ENCODE results near the gene CNGB1.

Gene CNGB1

DNA sequence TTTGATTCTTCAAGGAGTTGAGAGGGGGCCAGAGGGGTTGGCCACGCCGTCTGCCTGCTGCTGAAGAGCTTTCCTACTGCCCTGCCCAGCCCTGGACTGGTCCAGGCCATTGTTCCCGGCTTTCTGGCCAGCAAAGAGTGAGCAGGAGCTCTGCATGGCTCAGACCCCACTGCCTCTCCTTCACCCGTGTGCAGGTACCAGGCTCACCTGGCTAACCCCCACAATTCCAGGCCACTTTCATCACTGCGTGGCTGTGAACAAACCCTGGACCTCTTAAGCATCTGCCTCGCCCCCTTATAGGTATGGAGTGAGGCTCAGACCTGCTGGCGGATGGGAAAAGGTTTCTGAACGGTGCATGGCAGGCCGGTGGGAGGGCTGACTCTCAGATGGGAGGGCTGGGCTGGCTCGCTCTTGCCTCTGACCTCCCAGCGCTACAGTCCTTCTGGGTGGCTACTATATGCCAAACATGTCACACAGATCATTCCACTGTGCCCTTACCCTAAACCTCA lies 20.7 kb upstream of the CNGB1 start:
- H2BK12ac ChIP-seq (ENCODE audit: low read length), result no peak overlapping the region
- no peak overlapping the region for H4K8ac ChIP-seq (ENCODE audit: low read depth, low read length)
- H3K18ac ChIP-seq (ENCODE audit: low read length), result no peak overlapping the region
- H3K14ac ChIP-seq (ENCODE audit: low read length), result no peak overlapping the region
- DNase-seq, result no peak
- no peak overlapping the region for H3K4ac ChIP-seq (ENCODE audit: low read depth, low read length)
- no peak overlapping the region for H2BK120ac ChIP-seq (ENCODE audit: insufficient read depth, low read length, poor library complexity)
- no peak overlapping the region for H4K91ac ChIP-seq (ENCODE audit: low read depth, low read length)
- WGBS (ENCODE audit: extremely low coverage, insufficient coverage, insufficient read length), result no CpG with 5 or more reads among the region's 11 CpGs
- H3K4me2 ChIP-seq (ENCODE audit: low read length), result no peak overlapping the region
- H2AK5ac ChIP-seq (ENCODE audit: low read length), result no peak overlapping the region
- H3K23ac ChIP-seq (ENCODE audit: low read length), result no peak overlapping the region
- H2AFZ ChIP-seq (ENCODE audit: insufficient read depth, low read length, poor library complexity), result no peak overlapping the region
- no peak overlapping the region for H3K4me3 ChIP-seq (ENCODE audit: low read depth, low read length)
- peaks cover 1% of the 10 kb centered on the region for H3K9me3 ChIP-seq (ENCODE audit: insufficient read depth, low read depth, low read length)
- H3K9ac ChIP-seq (ENCODE audit: low read length), result no peak overlapping the region
- no peak overlapping the region for H2BK5ac ChIP-seq (ENCODE audit: low read depth, low read length, poor library complexity)
- no peak overlapping the region for H4K12ac ChIP-seq (ENCODE audit: low read depth, low read length)
- no peak overlapping the region for H3K27ac ChIP-seq (ENCODE audit: low read depth, low read length)
- H3K4me1 ChIP-seq (ENCODE audit: control insufficient read depth in 1 of 2, insufficient read depth in 2 of 2, low read length in 2 of 2), result peaks cover 21 to 28% of the 10 kb centered on the region in 2 experiments
- peaks cover 8% of the 10 kb centered on the region for H3K79me1 ChIP-seq (ENCODE audit: low read length)
- H3K36me3 ChIP-seq (ENCODE audit: control insufficient read depth in 1 of 2, insufficient read depth in 2 of 2, low read length in 2 of 2), result peaks cover 6 to 16% of the 10 kb centered on the region in 2 experiments
- peaks cover 2% of the 10 kb centered on the region for H3K79me2 ChIP-seq (ENCODE audit: control insufficient read depth, insufficient read depth, low read length, poor library complexity)
- H3K27me3 ChIP-seq (ENCODE audit: insufficient read depth, low read length), result no peaks in the 10 kb centered on the region

DNA sequence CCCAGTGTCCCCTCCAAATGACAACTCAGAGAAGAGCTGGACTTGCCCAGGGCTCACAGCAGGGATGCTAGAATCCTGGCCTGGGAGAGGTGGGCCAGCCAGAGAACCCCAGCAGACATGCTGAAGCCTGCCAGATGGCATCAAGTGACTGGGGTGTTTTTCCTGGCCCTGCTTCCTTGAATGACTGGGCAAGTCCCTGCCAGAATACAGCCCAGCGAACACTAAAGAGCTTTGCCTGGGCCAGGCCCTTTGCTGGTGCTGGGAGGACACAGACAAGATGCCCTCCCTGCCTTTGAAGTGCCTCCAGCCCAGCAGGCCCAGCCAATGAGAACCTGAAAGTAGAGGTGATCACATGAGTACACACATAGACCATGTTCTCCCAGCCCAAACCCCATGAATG lies 18.0 kb upstream of the CNGB1 start:
- Histone ChIP-seq H3K27ac (ENCODE audit: low read depth, low read length) (no peak overlapping the region), H3K18ac (ENCODE audit: low read length) (no peak overlapping the region), H4K91ac (ENCODE audit: low read depth, low read length) (no peak overlapping the region), H2BK12ac (ENCODE audit: low read length) (no peak overlapping the region), H3K4me1 (ENCODE audit: control insufficient read depth in 1 of 2, insufficient read depth in 2 of 2, low read length in 2 of 2) (peaks cover 30 to 31% of the 10 kb centered on the region in 2 experiments), H2AK5ac (ENCODE audit: low read length) (no peak overlapping the region), H3K79me2 (ENCODE audit: control insufficient read depth, insufficient read depth, low read length, poor library complexity) (peaks cover 2% of the 10 kb centered on the region), H4K12ac (ENCODE audit: low read depth, low read length) (no peak overlapping the region), H2AFZ (ENCODE audit: insufficient read depth, low read length, poor library complexity) (no peak overlapping the region), H3K14ac (ENCODE audit: low read length) (no peak overlapping the region), H3K4ac (ENCODE audit: low read depth, low read length) (no peak overlapping the region), H2BK5ac (ENCODE audit: low read depth, low read length, poor library complexity) (no peak overlapping the region), H3K4me2 (ENCODE audit: low read length) (no peak overlapping the region), H3K36me3 (ENCODE audit: control insufficient read depth in 1 of 2, insufficient read depth in 2 of 2, low read length in 2 of 2) (peaks cover 0 to 1% of the 10 kb centered on the region in 2 experiments), H3K27me3 (ENCODE audit: insufficient read depth, low read length) (peaks cover 20% of the 10 kb centered on the region), H3K79me1 (ENCODE audit: low read length) (peaks cover 8% of the 10 kb centered on the region), H3K23ac (ENCODE audit: low read length) (no peak overlapping the region), H4K8ac (ENCODE audit: low read depth, low read length) (no peak overlapping the region), H3K9ac (ENCODE audit: low read length) (no peak overlapping the region), H2BK120ac (ENCODE audit: insufficient read depth, low read length, poor library complexity) (no peak overlapping the region), H3K9me3 (ENCODE audit: insufficient read depth, low read depth, low read length) (peaks cover 3% of the 10 kb centered on the region), H3K4me3 (ENCODE audit: low read depth, low read length) (no peak overlapping the region)
- DNase-seq, result no peak
- WGBS (ENCODE audit: extremely low coverage, insufficient coverage, insufficient read length), result no CpG with 5 or more reads among the region's 1 CpG

GRCh38 chr16:57987441-57988177 lies 16.7 kb upstream of the CNGB1 start:
- no peak overlapping the region for H3K4me3 ChIP-seq (ENCODE audit: low read depth, low read length)
- no peak overlapping the region for H3K4ac ChIP-seq (ENCODE audit: low read depth, low read length)
- H2AFZ ChIP-seq (ENCODE audit: insufficient read depth, low read length, poor library complexity), result no peak overlapping the region
- H3K27me3 ChIP-seq (ENCODE audit: insufficient read depth, low read length), result peaks cover 20% of the 10 kb centered on the region
- H3K79me1 ChIP-seq (ENCODE audit: low read length), result peaks cover 2% of the 10 kb centered on the region
- WGBS (ENCODE audit: extremely low coverage, insufficient coverage, insufficient read length), result no CpG with 5 or more reads among the region's 8 CpGs
- DNase-seq, result no peak
- H3K9me3 ChIP-seq (ENCODE audit: insufficient read depth, low read depth, low read length), result peaks cover 3% of the 10 kb centered on the region
- H2BK5ac ChIP-seq (ENCODE audit: low read depth, low read length, poor library complexity), result no peak overlapping the region
- H4K8ac ChIP-seq (ENCODE audit: low read depth, low read length), result no peak overlapping the region
- no peak overlapping the region for H3K4me2 ChIP-seq (ENCODE audit: low read length)
- no peak overlapping the region for H3K23ac ChIP-seq (ENCODE audit: low read length)
- H2BK120ac ChIP-seq (ENCODE audit: insufficient read depth, low read length, poor library complexity), result no peak overlapping the region
- no peak overlapping the region for H2AK5ac ChIP-seq (ENCODE audit: low read length)
- H3K9ac ChIP-seq (ENCODE audit: low read length), result no peak overlapping the region
- H3K79me2 ChIP-seq (ENCODE audit: control insufficient read depth, insufficient read depth, low read length, poor library complexity), result no peaks in the 10 kb centered on the region
- H3K14ac ChIP-seq (ENCODE audit: low read length), result no peak overlapping the region
- no peak overlapping the region for H4K12ac ChIP-seq (ENCODE audit: low read depth, low read length)
- no peak overlapping the region for H3K27ac ChIP-seq (ENCODE audit: low read depth, low read length)
- no peak overlapping the region for H4K91ac ChIP-seq (ENCODE audit: low read depth, low read length)
- H3K18ac ChIP-seq (ENCODE audit: low read length), result no peak overlapping the region
- H3K4me1 ChIP-seq (ENCODE audit: control insufficient read depth in 1 of 2, insufficient read depth in 2 of 2, low read length in 2 of 2), result peaks cover 17% of the 10 kb centered on the region in 2 experiments
- H3K36me3 ChIP-seq (ENCODE audit: control insufficient read depth in 1 of 2, insufficient read depth in 2 of 2, low read length in 2 of 2), result no peaks in the 10 kb centered on the region
- H2BK12ac ChIP-seq (ENCODE audit: low read length), result no peak overlapping the region

GRCh38 chr16:57986196-57986595 lies 15.3 kb upstream of the CNGB1 start:
- Histone ChIP-seq H3K4me3 (ENCODE audit: low read depth, low read length) (no peak overlapping the region), H4K12ac (ENCODE audit: low read depth, low read length) (no peak overlapping the region), H3K79me2 (ENCODE audit: control insufficient read depth, insufficient read depth, low read length, poor library complexity) (no peaks in the 10 kb centered on the region), H2BK120ac (ENCODE audit: insufficient read depth, low read length, poor library complexity) (no peak overlapping the region), H2AK5ac (ENCODE audit: low read length) (no peak overlapping the region), H3K27me3 (ENCODE audit: insufficient read depth, low read length) (peaks cover 20% of the 10 kb centered on the region), H4K91ac (ENCODE audit: low read depth, low read length) (no peak overlapping the region), H3K36me3 (ENCODE audit: control insufficient read depth in 1 of 2, insufficient read depth in 2 of 2, low read length in 2 of 2) (no peaks in the 10 kb centered on the region), H3K4me1 (ENCODE audit: control insufficient read depth in 1 of 2, insufficient read depth in 2 of 2, low read length in 2 of 2) (peaks cover 12 to 14% of the 10 kb centered on the region in 2 experiments), H3K23ac (ENCODE audit: low read length) (no peak overlapping the region), H3K14ac (ENCODE audit: low read length) (no peak overlapping the region), H2BK5ac (ENCODE audit: low read depth, low read length, poor library complexity) (no peak overlapping the region), H3K9ac (ENCODE audit: low read length) (no peak overlapping the region), H3K27ac (ENCODE audit: low read depth, low read length) (no peak overlapping the region), H2BK12ac (ENCODE audit: low read length) (no peak overlapping the region), H2AFZ (ENCODE audit: insufficient read depth, low read length, poor library complexity) (no peak overlapping the region), H3K18ac (ENCODE audit: low read length) (no peak overlapping the region), H3K79me1 (ENCODE audit: low read length) (no peaks in the 10 kb centered on the region), H3K4me2 (ENCODE audit: low read length) (no peak overlapping the region), H3K9me3 (ENCODE audit: insufficient read depth, low read depth, low read length) (peaks cover 3% of the 10 kb centered on the region), H4K8ac (ENCODE audit: low read depth, low read length) (no peak overlapping the region), H3K4ac (ENCODE audit: low read depth, low read length) (no peak overlapping the region)
- DNase-seq, result no peak
- no CpG with 5 or more reads among the region's 9 CpGs for WGBS (ENCODE audit: extremely low coverage, insufficient coverage, insufficient read length)

Data from trophoblast cell (in vitro differentiated cells and primary cell).